Neural progenitor cell (in vitro differentiated cells): ENCODE measurements around the gene SEC22A. TPM values are rescaled to one million over a fixed set of nuclear protein-coding genes. Genes with fewer than 3 reads are reported as not detected.

ENCODE experiments used
- DNase-seq: peaks from one replicate; pipeline ENCODE4 v3.0.0-alpha.2; 2016; ENCODE audit warnings: low spot score
- H2AFZ ChIP-seq: fragments of 200-600 bp; sonication (generic); replicated peaks from 2 replicates; pipeline ENCODE4 v1.6.1; 2016; ENCODE audit warnings: antibody characterized with exemption
- H3F3A ChIP-seq: fragments of 200-600 bp; sonication (generic); 2 replicates; pipeline ENCODE4 v1.6.1; 2016; ENCODE audit warnings: antibody characterized with exemption, low read depth
- H3K27ac ChIP-seq: fragments of 200-600 bp; sonication (generic); 2 replicates; pipeline ENCODE4 v1.5.1; 2016; ENCODE audit warnings: mild to moderate bottlenecking
- H3K27me3 ChIP-seq: fragments of 200-600 bp; sonication (generic); 2 replicates; pipeline ENCODE4 v1.6.1; 2016; ENCODE audit warnings: mild to moderate bottlenecking, moderate library complexity
- H3K36me3 ChIP-seq: fragments of 200-600 bp; sonication (generic); 2 replicates; pipeline ENCODE4 v1.5.1; 2016
- H3K4me1 ChIP-seq: fragments of 200-600 bp; sonication (generic); 2 replicates; pipeline ENCODE4 v1.6.1; 2016; ENCODE audit warnings: mixed run types
- H3K4me2 ChIP-seq: fragments of 200-600 bp; sonication (generic); 2 replicates; pipeline ENCODE4 v1.6.1; 2016
- H3K4me3 ChIP-seq: fragments of 200-600 bp; sonication (generic); 2 replicates; pipeline ENCODE4 v1.5.1; 2016
- H3K79me2 ChIP-seq: fragments of 200-600 bp; sonication (generic); 2 replicates; pipeline ENCODE4 v1.6.1; 2016; ENCODE audit warnings: low read depth
- H3K9ac ChIP-seq: fragments of 200-600 bp; sonication (generic); 2 replicates; pipeline ENCODE4 v1.6.1; 2016
- H3K9me3 ChIP-seq: fragments of 200-600 bp; sonication (generic); 2 replicates; pipeline ENCODE4 v1.5.1; 2016; ENCODE audit warnings: low read depth
- H4K20me1 ChIP-seq: fragments of 200-600 bp; sonication (generic); 2 replicates; pipeline ENCODE4 v1.6.1; 2016; ENCODE audit warnings: low read depth
- H3K27ac Mint-ChIP-seq: 3 replicates; pipeline ENCODE4 v1.8.0; 2021; ENCODE audit warnings: mixed read lengths
- H3K27me3 Mint-ChIP-seq: 2 replicates; pipeline ENCODE4 v1.8.0; 2022; ENCODE audit warnings: low read depth, mild to moderate bottlenecking, inconsistent platforms, moderate library complexity, mixed read lengths; ENCODE audit not compliant: insufficient read depth
- H3K36me3 Mint-ChIP-seq: 3 replicates; pipeline ENCODE4 v1.8.0; 2021; ENCODE audit warnings: mixed read lengths
- H3K4me1 Mint-ChIP-seq: 3 replicates; pipeline ENCODE4 v1.8.0; 2021; ENCODE audit warnings: mixed read lengths
- H3K4me3 Mint-ChIP-seq: 3 replicates; pipeline ENCODE4 v1.8.0; 2021; ENCODE audit warnings: mild to moderate bottlenecking, moderate library complexity, mixed read lengths
- H3K9me3 Mint-ChIP-seq: 3 replicates; pipeline ENCODE4 v1.8.0; 2020; ENCODE audit warnings: mixed read lengths
- CTCF ChIP-seq: fragments of 200-600 bp; sonication (generic); IDR thresholded peaks from 2 replicates; pipeline ENCODE4 v1.5.1; 2017; ENCODE audit warnings: antibody characterized with exemption, mild to moderate bottlenecking
- EZH2 ChIP-seq: fragments of 200-600 bp; sonication (generic); IDR thresholded peaks from 2 replicates; pipeline ENCODE4 v1.6.1; 2017; ENCODE audit warnings: antibody characterized with exemption, mild to moderate bottlenecking, moderate library complexity
- EZH2phosphoT487 ChIP-seq: fragments of 200-600 bp; sonication (generic); IDR thresholded peaks from 2 replicates; pipeline ENCODE4 v1.6.1; 2017; ENCODE audit warnings: antibody characterized with exemption
- total RNA-seq: library from RNA; depleted of rRNA; stranded (reverse); fragments of >200 nt; gene quantifications from 2 replicates; pipeline ENCODE4 v1.2.3, GENCODE V29; 2015; ENCODE audit warnings: low replicate concordance

The SEC22A gene
- total RNA-seq, 1 donor from 2014 or later: 26.4 TPM

GRCh38 chr3:123158899-123159390 lies 42.8 kb upstream of the SEC22A start:
- Histone ChIP-seq H3K79me2 (no peaks in the 10 kb centered on the region), H4K20me1 (peaks cover 9% of the 10 kb centered on the region), H3K4me3 (no peak overlapping the region), H3K4me2 (no peak overlapping the region), H3K27ac (no peak overlapping the region), H3K36me3 (no peaks in the 10 kb centered on the region), H2AFZ (no peak overlapping the region), H3F3A (peaks cover 7% of the 10 kb centered on the region), H3K9ac (no peak overlapping the region), H3K4me1 (peaks cover 31% of the 10 kb centered on the region), H3K27me3 (no peaks in the 10 kb centered on the region), H3K9me3 (no peaks in the 10 kb centered on the region)
- H3K4me3 Mint-ChIP-seq: no peak overlapping the region
- TF ChIP-seq EZH2 (no peak), CTCF (no peak), EZH2phosphoT487 (no peak)
- peak overlapping the region; percentile 50 for H3K27ac Mint-ChIP-seq
- DNase-seq: no peak
- H3K4me1 Mint-ChIP-seq: peaks cover 26% of the 10 kb centered on the region
- H3K36me3 Mint-ChIP-seq: peaks cover 29% of the 10 kb centered on the region
- no peaks in the 10 kb centered on the region for H3K9me3 Mint-ChIP-seq
- H3K27me3 Mint-ChIP-seq: peaks cover 5% of the 10 kb centered on the region

GRCh38 chr3:123159926-123160635 lies 41.7 kb upstream of the SEC22A start:
- H4K20me1 ChIP-seq: peaks cover 8% of the 10 kb centered on the region
- no peaks in the 10 kb centered on the region for H3K27me3 ChIP-seq
- H3K4me3 Mint-ChIP-seq: no peak overlapping the region
- no peaks in the 10 kb centered on the region for H3K79me2 ChIP-seq
- TF ChIP-seq CTCF: no peak
- no peak for TF ChIP-seq EZH2phosphoT487
- TF ChIP-seq EZH2: no peak
- H3K4me2 ChIP-seq: no peak overlapping the region
- H3K27ac ChIP-seq: no peak overlapping the region
- H3K4me1 ChIP-seq: peaks cover 22% of the 10 kb centered on the region
- H3K4me1 Mint-ChIP-seq: peaks cover 15% of the 10 kb centered on the region
- peaks cover 4% of the 10 kb centered on the region for H3K27me3 Mint-ChIP-seq
- H3K4me3 ChIP-seq: no peak overlapping the region
- H3K36me3 ChIP-seq: no peaks in the 10 kb centered on the region
- H3K36me3 Mint-ChIP-seq: peaks cover 37% of the 10 kb centered on the region
- no peak overlapping the region for H3K27ac Mint-ChIP-seq
- no peak for DNase-seq
- peaks cover 3% of the 10 kb centered on the region for H3K9me3 Mint-ChIP-seq
- H2AFZ ChIP-seq: no peak overlapping the region
- H3F3A ChIP-seq: peaks cover 7% of the 10 kb centered on the region
- no peak overlapping the region for H3K9ac ChIP-seq
- no peaks in the 10 kb centered on the region for H3K9me3 ChIP-seq

- TF ChIP-seq CTCF: peak; percentile 36
- TF ChIP-seq EZH2phosphoT487: no peak
- TF ChIP-seq EZH2: no peak
- Histone ChIP-seq H2AFZ (no peak overlapping the region), H3K27ac (no peak overlapping the region), H3K36me3 (no peaks in the 10 kb centered on the region), H3K4me3 (no peak overlapping the region), H3K27me3 (no peaks in the 10 kb centered on the region), H3K79me2 (no peaks in the 10 kb centered on the region), H3K9ac (no peak overlapping the region), H3K4me2 (no peak overlapping the region), H3F3A (peaks cover 7% of the 10 kb centered on the region), H4K20me1 (peaks cover 3% of the 10 kb centered on the region), H3K9me3 (no peaks in the 10 kb centered on the region), H3K4me1 (peaks cover 12% of the 10 kb centered on the region)
- peaks cover 5% of the 10 kb centered on the region for H3K9me3 Mint-ChIP-seq
- no peak overlapping the region for H3K27ac Mint-ChIP-seq
- DNase-seq: peak; percentile 16
- peaks cover 37% of the 10 kb centered on the region for H3K36me3 Mint-ChIP-seq
- H3K4me1 Mint-ChIP-seq: peaks cover 5% of the 10 kb centered on the region
- H3K4me3 Mint-ChIP-seq: no peak overlapping the region
- H3K27me3 Mint-ChIP-seq: peaks cover 3% of the 10 kb centered on the region
Observed at GRCh38 chr3:123161167-123161566, 40.6 kb upstream of the SEC22A start.
